Astrocyte (in vitro differentiated cells and primary cell): ENCODE measurements around the gene CTNNA2. TPM values are rescaled to one million over a fixed set of nuclear protein-coding genes. Genes with fewer than 3 reads are reported as not detected.

Source experiments
- DNase-seq: peaks from one replicate; pipeline ENCODE4 v3.0.0-alpha.2; 2010; ENCODE audit warnings: low read depth
- FAIRE-seq: peaks from 2 replicates; lab custom pipeline; 2011; peaks lifted over from hg19 to GRCh38; lab: Jason Lieb, UNC
- H2AFZ ChIP-seq: 2 replicates; pipeline ENCODE4 v1.6.0; 2012; ENCODE audit warnings: low read depth, low read length, inconsistent platforms
- H3K27ac ChIP-seq: 2 replicates; pipeline ENCODE4 v1.5.1; 2011; ENCODE audit warnings: low read depth, low read length, inconsistent platforms
- H3K27me3 ChIP-seq: 2 replicates; pipeline ENCODE4 v1.6.0; 2011; ENCODE audit warnings: low read length, inconsistent platforms; ENCODE audit not compliant: insufficient read depth
- H3K36me3 ChIP-seq: 2 replicates; pipeline ENCODE4 v1.5.1; 2011; ENCODE audit warnings: low read length, inconsistent platforms; ENCODE audit not compliant: insufficient read depth
- H3K4me1 ChIP-seq: 2 replicates; pipeline ENCODE4 v1.5.1; 2011; ENCODE audit warnings: low read length, inconsistent platforms; ENCODE audit not compliant: insufficient read depth
- H3K4me2 ChIP-seq: 2 replicates; pipeline ENCODE4 v1.6.0; 2012; ENCODE audit warnings: low read length, inconsistent platforms
- H3K4me3 ChIP-seq: 2 replicates; pipeline ENCODE4 v1.5.1; 2011; ENCODE audit warnings: low read depth, mild to moderate bottlenecking, low read length, inconsistent platforms; ENCODE audit not compliant: insufficient read depth
- H3K79me2 ChIP-seq: 2 replicates; pipeline ENCODE4 v1.6.0; 2012; ENCODE audit warnings: mild to moderate bottlenecking, low read length, inconsistent platforms; ENCODE audit not compliant: insufficient read depth
- H3K9ac ChIP-seq: 2 replicates; pipeline ENCODE4 v1.6.0; 2012; ENCODE audit warnings: mild to moderate bottlenecking, low read length, inconsistent platforms
- H3K9me3 ChIP-seq: 2 replicates; pipeline ENCODE4 v1.5.1; 2012; ENCODE audit warnings: low read depth, mild to moderate bottlenecking, low read length, inconsistent platforms; ENCODE audit not compliant: insufficient read depth
- H4K20me1 ChIP-seq: 2 replicates; pipeline ENCODE4 v1.6.0; 2012; ENCODE audit warnings: low read length, inconsistent platforms; ENCODE audit not compliant: insufficient read depth
- H3K27ac Mint-ChIP-seq: one replicate; pipeline ENCODE4 v1.8.0; 2021; ENCODE audit warnings: mild to moderate bottlenecking, mixed read lengths; ENCODE audit not compliant: unreplicated experiment
- H3K27me3 Mint-ChIP-seq: one replicate; pipeline ENCODE4 v1.8.0; 2021; ENCODE audit warnings: low read depth, mixed read lengths; ENCODE audit not compliant: unreplicated experiment
- H3K36me3 Mint-ChIP-seq: one replicate; pipeline ENCODE4 v1.8.0; 2021; ENCODE audit warnings: low read depth, mixed read lengths; ENCODE audit not compliant: unreplicated experiment
- H3K4me1 Mint-ChIP-seq: one replicate; pipeline ENCODE4 v1.8.0; 2021; ENCODE audit warnings: low read depth, mixed read lengths; ENCODE audit not compliant: unreplicated experiment
- H3K4me3 Mint-ChIP-seq: one replicate; pipeline ENCODE4 v1.8.0; 2021; ENCODE audit warnings: mild to moderate bottlenecking, moderate library complexity, mixed read lengths; ENCODE audit not compliant: unreplicated experiment
- H3K9me3 Mint-ChIP-seq: one replicate; pipeline ENCODE4 v1.8.0; 2021; ENCODE audit warnings: mild to moderate bottlenecking, mixed read lengths; ENCODE audit not compliant: unreplicated experiment
- CTCF ChIP-seq: IDR thresholded peaks from 2 replicates; pipeline ENCODE4 v1.5.1; 2011; ENCODE audit warnings: low read depth, mild to moderate bottlenecking, inconsistent platforms, low read length, moderate library complexity; ENCODE audit not compliant: insufficient read depth
- EZH2 ChIP-seq: IDR thresholded peaks from 2 replicates; pipeline ENCODE4 v1.6.1; 2012; ENCODE audit warnings: mild to moderate bottlenecking, low read length, inconsistent platforms; ENCODE audit not compliant: insufficient read depth
- total RNA-seq: library from RNA; stranded (reverse); gene quantifications from 2 replicates; pipeline ENCODE4 v1.2.1, GENCODE V29; 2021

The CTNNA2 gene
- total RNA-seq, 1 donor from 2014 or later, result 3.9 TPM

GRCh38 chr2:80363791-80364349 lies 851.0 kb downstream of the CTNNA2 start:
- Histone ChIP-seq H3K4me1 (no peaks in the 10 kb centered on the region), H3K9me3 (no peaks in the 10 kb centered on the region), H3K4me3 (no peak overlapping the region), H3K27me3 (no peaks in the 10 kb centered on the region), H4K20me1 (no peaks in the 10 kb centered on the region), H3K27ac (no peak overlapping the region), H3K4me2 (no peak overlapping the region), H3K9ac (no peak overlapping the region), H3K36me3 (no peaks in the 10 kb centered on the region), H3K79me2 (no peaks in the 10 kb centered on the region), H2AFZ (no peak overlapping the region)
- H3K27ac Mint-ChIP-seq, result no peak overlapping the region
- DNase-seq (no peak), FAIRE-seq (no peak)
- H3K36me3 Mint-ChIP-seq, result no peaks in the 10 kb centered on the region
- TF ChIP-seq EZH2, result no peak
- no peak for TF ChIP-seq CTCF
- H3K4me1 Mint-ChIP-seq, result peaks cover 5% of the 10 kb centered on the region
- H3K4me3 Mint-ChIP-seq, result no peak overlapping the region
- no peaks in the 10 kb centered on the region for H3K9me3 Mint-ChIP-seq
- peaks cover 4% of the 10 kb centered on the region for H3K27me3 Mint-ChIP-seq

- Histone ChIP-seq H3K4me1 (no peaks in the 10 kb centered on the region), H3K9ac (no peak overlapping the region), H3K79me2 (no peaks in the 10 kb centered on the region), H3K9me3 (no peaks in the 10 kb centered on the region), H3K4me2 (no peak overlapping the region), H3K27me3 (no peaks in the 10 kb centered on the region), H2AFZ (no peak overlapping the region), H3K36me3 (no peaks in the 10 kb centered on the region), H4K20me1 (no peaks in the 10 kb centered on the region), H3K27ac (no peak overlapping the region), H3K4me3 (no peak overlapping the region)
- Mint-ChIP-seq H3K36me3 (no peaks in the 10 kb centered on the region), H3K4me3 (no peak overlapping the region), H3K9me3 (no peaks in the 10 kb centered on the region), H3K27me3 (peaks cover 4% of the 10 kb centered on the region), H3K27ac (no peak overlapping the region), H3K4me1 (peaks cover 5% of the 10 kb centered on the region)
- DNase-seq (no peak), FAIRE-seq (no peak)
- no peak for TF ChIP-seq CTCF
- no peak for TF ChIP-seq EZH2
Observed at GRCh38 chr2:80364524-80365212, 851.8 kb downstream of the CTNNA2 start.

DNA sequence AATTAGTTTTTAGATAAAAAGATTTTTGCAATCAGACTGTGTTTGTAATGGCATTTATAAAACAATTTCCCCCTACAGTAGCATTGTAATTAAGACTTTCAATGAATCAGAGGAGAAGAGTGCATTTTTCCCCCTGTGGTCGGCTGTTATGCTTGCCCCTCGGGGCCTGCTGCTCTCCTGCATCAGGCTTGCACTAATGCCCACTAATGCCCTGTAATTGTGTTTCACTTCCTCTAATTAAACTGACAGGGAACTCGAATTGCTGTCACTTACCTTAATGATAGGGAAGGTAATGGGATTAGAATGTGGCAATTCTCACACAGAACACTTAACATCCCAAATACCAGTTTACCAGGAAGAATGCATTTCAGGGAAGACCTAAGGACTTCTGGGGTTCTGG lies 852.9 kb downstream of the CTNNA2 start:
- peaks cover 4% of the 10 kb centered on the region for H3K27me3 Mint-ChIP-seq
- no peak overlapping the region for H3K4me2 ChIP-seq
- no peak for TF ChIP-seq CTCF
- H3K4me3 Mint-ChIP-seq, result no peak overlapping the region
- no peaks in the 10 kb centered on the region for H3K36me3 ChIP-seq
- no peaks in the 10 kb centered on the region for H4K20me1 ChIP-seq
- H2AFZ ChIP-seq, result no peak overlapping the region
- H3K9ac ChIP-seq, result no peak overlapping the region
- no peak for FAIRE-seq
- no peaks in the 10 kb centered on the region for H3K9me3 Mint-ChIP-seq
- no peaks in the 10 kb centered on the region for H3K9me3 ChIP-seq
- H3K27ac ChIP-seq, result no peak overlapping the region
- H3K4me3 ChIP-seq, result no peak overlapping the region
- DNase-seq, result no peak
- no peak overlapping the region for H3K27ac Mint-ChIP-seq
- no peaks in the 10 kb centered on the region for H3K27me3 ChIP-seq
- peaks cover 5% of the 10 kb centered on the region for H3K4me1 Mint-ChIP-seq
- no peaks in the 10 kb centered on the region for H3K36me3 Mint-ChIP-seq
- H3K4me1 ChIP-seq, result no peaks in the 10 kb centered on the region
- H3K79me2 ChIP-seq, result no peaks in the 10 kb centered on the region
